GM12872 (cell line): ENCODE data around the gene SAG.

Experiments
- CTCF ChIP-seq: IDR thresholded peaks from 3 replicates; pipeline ENCODE4 v1.5.1; 2011; ENCODE audit warnings: low read depth, mild to moderate bottlenecking, low read length, moderate library complexity; ENCODE audit not compliant: insufficient read depth

The SAG gene

GRCh38 chr2:233395687-233396086 is 88.1 kb downstream of the SAG start:
- no peak for TF ChIP-seq CTCF
